Activated naive CD4-positive, alpha-beta T cell treated with anti-CD3 and anti-CD28 coated beads for 36 hours (primary cell): ENCODE results near the gene DCDC2B. TPM values are rescaled to one million over a fixed set of nuclear protein-coding genes. Genes with fewer than 3 reads are reported as not detected.
A peak's percentile ranks its signal among the peaks of the same experiment; 100 is the strongest.

ENCODE experiments used
- CTCF ChIA-PET: fragments of 350-600 bp; sonication (Branson Sonifier 250); formaldehyde crosslinking; loops from one replicate; lab custom pipeline; 2021; ENCODE audit warnings: antibody characterized with exemption; lab: Charles Lee
- DNase-seq: peaks from one replicate; pipeline ENCODE4 v3.0.0-alpha.2; 2020
- H3K27ac Mint-ChIP-seq: one replicate; pipeline ENCODE4 v1.8.0; 2021; ENCODE audit warnings: mild to moderate bottlenecking, mixed read lengths
- H3K27me3 Mint-ChIP-seq: one replicate; pipeline ENCODE4 v1.8.0; 2021; ENCODE audit warnings: low read depth, mixed read lengths
- H3K36me3 Mint-ChIP-seq: one replicate; pipeline ENCODE4 v1.8.0; 2021; ENCODE audit warnings: low read depth, mixed read lengths
- H3K4me1 Mint-ChIP-seq: one replicate; pipeline ENCODE4 v1.8.0; 2021; ENCODE audit warnings: low read depth, mixed read lengths
- H3K4me3 Mint-ChIP-seq: one replicate; pipeline ENCODE4 v1.8.0; 2021; ENCODE audit warnings: mild to moderate bottlenecking, moderate library complexity, mixed read lengths
- H3K9me3 Mint-ChIP-seq: one replicate; pipeline ENCODE4 v1.8.0; 2021; ENCODE audit warnings: mixed read lengths
- intact Hi-C: fragments of 100-400 bp; cut with micrococcal nuclease; formaldehyde crosslinking; loops from one replicate; pipeline ENCODE4 v1.15.1; 2023
- total RNA-seq, 2 experiments: library from RNA; stranded (reverse); gene quantifications; one replicate each; pipeline ENCODE4 v1.2.3, GENCODE V29; 2021

DCDC2B gene
- total RNA-seq, 2 experiments from 2014 or later, result not detected

DNA sequence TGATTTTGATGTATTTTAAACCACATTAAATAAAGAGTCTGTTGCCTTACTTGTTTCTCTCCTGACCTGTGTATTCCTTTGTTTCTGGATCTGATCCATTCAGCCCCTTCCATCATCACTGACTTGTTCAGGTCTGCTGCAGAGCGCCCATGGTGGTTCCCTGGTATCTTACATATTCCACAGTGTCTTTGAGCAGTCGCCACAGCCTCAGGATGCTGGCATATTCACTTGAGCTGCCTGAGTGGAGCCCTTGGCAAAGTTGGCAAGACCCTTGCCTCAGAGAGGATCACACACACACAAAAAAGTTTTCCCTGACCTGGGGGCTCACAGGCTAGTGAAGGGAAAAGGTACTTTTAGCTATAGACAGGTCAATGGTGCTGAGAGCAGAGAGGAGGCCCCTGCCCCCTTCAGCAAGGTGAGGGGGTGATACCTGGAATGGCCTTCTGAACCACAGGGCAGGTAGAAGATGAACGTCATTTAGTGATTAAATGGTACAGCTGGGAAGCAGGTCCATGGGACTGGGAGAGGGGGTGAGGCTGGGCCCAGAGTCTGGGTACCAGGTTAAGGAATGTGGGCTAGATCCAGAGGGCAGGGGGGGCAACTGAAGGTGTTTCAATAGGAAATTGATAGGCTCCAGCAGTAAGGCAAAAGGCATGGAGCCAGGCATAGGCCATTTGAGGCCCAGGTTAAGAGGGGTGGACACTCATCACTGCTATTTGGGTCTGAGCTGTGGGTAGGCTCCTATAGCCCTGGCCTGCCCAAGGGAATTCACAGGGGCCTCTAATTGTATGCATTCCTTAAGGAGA, 10.4 kb upstream of the DCDC2B start:
- intact Hi-C loops, result no loop called here
- Mint-ChIP-seq H3K4me1 (peaks cover 51% of the 10 kb centered on the region), H3K36me3 (peaks cover 25% of the 10 kb centered on the region), H3K27me3 (no peaks in the 10 kb centered on the region), H3K27ac (no peak overlapping the region), H3K4me3 (no peak overlapping the region), H3K9me3 (no peaks in the 10 kb centered on the region)
- CTCF ChIA-PET, result interaction anchor here (0.6 to 1.8 kb wide), 2 partner anchors 17 to 138 kb away, joined by 3 to 6 read pairs; partner anchors contain the start of gene MARCKSL1
- no peak for DNase-seq

DNA sequence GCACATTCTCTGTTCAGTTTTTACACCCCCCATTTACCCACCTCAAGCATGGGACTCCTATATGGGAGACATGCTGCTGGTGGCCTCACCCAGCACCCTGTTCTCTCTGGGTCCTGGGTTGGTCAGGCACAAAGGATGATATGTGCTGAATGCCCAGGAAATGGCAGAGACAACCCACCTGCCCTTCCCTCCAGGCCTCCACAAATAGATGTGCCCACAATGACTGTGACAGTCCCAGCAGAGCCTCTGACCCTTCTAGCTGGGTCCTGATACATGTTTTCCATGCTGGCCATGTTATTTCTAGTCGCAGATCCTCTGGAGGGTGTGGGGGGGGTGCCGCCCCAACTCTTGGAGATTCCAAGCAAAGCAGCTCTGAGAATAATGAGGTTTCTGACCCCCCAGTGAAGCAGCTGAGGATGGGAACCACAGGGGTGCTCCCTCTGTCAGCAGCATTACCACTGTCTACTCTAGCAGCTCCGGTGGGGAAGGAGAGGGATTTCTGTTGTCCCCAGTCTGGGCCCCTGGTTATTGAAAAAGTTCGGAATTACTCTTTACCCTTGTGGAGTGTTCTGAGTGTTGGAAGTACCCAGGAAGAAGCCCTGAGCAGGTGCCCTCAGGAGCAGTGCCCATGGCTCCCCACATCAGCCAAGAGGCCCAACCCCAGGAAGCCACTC, 9.7 kb upstream of the DCDC2B start:
- H3K27me3 Mint-ChIP-seq, result no peaks in the 10 kb centered on the region
- DNase-seq, result no peak
- CTCF ChIA-PET, result interaction anchor here (0.6 kb wide), 1 partner anchor 137 kb away, joined by 3 read pairs; the partner anchor contains the start of gene MARCKSL1
- no peak overlapping the region for H3K27ac Mint-ChIP-seq
- no peaks in the 10 kb centered on the region for H3K9me3 Mint-ChIP-seq
- H3K4me3 Mint-ChIP-seq, result no peak overlapping the region
- peaks cover 46% of the 10 kb centered on the region for H3K4me1 Mint-ChIP-seq
- intact Hi-C loops, result no loop called here
- peaks cover 19% of the 10 kb centered on the region for H3K36me3 Mint-ChIP-seq

DNA sequence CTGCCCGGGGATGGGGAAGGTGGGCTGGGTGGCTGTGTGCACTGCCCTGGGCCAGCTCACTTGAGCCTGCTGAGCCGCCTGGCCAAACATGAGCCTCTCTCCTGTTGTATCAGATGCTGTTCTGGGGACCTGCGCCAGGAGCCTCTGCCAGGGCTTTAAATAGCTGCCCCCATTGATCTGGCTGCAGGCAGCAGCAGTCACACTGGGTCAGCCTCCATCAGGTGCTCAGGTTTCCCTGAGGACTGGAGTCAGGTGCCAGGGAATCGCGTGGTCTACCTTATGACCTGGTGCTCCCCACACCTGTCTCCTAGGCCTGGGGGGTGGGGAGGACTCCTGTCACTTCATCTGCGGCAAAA, 9.2 kb upstream of the DCDC2B start:
- H3K9me3 Mint-ChIP-seq, result no peaks in the 10 kb centered on the region
- peaks cover 41% of the 10 kb centered on the region for H3K4me1 Mint-ChIP-seq
- H3K27ac Mint-ChIP-seq, result peak overlapping the region; percentile 88
- intact Hi-C loops, result loop anchor here (1.0 to 2.0 kb wide), 2 partner anchors 23 to 127 kb away; partner anchors contain the start of genes EIF3I, TMEM234 and TMEM39B
- DNase-seq, result no peak
- CTCF ChIA-PET, result interaction anchor here (1.9 kb wide), 1 partner anchor 17 kb away, joined by 5 read pairs; no protein-coding TSS in a partner anchor
- no peaks in the 10 kb centered on the region for H3K27me3 Mint-ChIP-seq
- H3K4me3 Mint-ChIP-seq, result peak overlapping the region; percentile 70
- peaks cover 14% of the 10 kb centered on the region for H3K36me3 Mint-ChIP-seq

DNA sequence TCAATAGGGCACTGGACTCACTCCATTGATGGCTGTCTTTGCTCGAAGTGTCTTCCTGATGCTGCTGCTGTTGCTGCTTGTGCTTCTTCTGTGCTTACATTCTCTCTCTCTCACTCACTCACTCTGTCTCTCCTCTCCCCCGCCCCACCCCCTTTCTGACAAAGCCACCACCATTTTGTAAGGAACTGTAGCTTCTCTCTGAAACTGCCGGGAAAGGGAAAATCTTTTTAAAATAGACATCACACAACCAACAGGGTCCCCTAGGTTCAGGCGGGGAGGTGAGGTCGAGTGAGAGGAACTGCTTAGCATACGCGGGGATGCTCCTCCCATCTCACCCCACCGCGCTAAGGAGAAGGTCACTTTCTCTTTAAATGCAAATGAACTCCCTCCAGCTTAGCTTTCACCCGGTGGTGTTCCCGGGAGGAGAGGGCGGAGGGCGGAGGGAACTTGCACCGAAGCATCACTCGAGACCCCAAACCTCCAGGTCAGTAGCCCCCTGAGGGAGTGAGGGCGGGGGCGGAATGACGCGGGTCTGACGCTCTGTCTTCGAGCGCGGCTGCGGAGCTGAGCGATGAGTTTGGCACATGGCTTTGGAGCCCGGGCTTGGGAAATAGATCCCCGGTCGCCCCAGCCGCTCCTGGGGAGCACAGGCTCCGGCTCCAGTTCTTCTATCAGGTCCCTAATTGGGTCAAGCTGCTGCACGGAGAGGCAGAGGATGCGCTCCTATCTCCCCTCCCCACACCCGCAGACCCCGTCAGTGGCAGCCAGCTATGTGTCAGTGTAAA, 8.5 kb upstream of the DCDC2B start, which contains the start of gene CCDC28B:
Gene CCDC28B, plus strand, starts transcription at position 370 of the 785 bp plus-strand sequence. CDS start 1,341 bp downstream, outside the sequence.
- intact Hi-C loops, result loop anchor here (1.0 to 2.0 kb wide), 5 partner anchors 21 to 128 kb away; partner anchors contain the start of genes EIF3I, TMEM234, TMEM39B and TXLNA
- Mint-ChIP-seq H3K4me1 (peaks cover 38% of the 10 kb centered on the region), H3K27ac (peak within 1 kb of the TSS; percentile 88), H3K27me3 (no peaks in the 10 kb centered on the region), H3K9me3 (no peaks in the 10 kb centered on the region), H3K36me3 (peaks cover 11% of the 10 kb centered on the region), H3K4me3 (peak within 1 kb of the TSS; percentile 70)
- peak; percentile 72 for DNase-seq
- CTCF ChIA-PET, result interaction anchor here (0.6 to 1.9 kb wide), 4 partner anchors 10 to 201 kb away, joined by 3 to 5 read pairs (median 4); partner anchors contain the start of gene TXLNA

DNA sequence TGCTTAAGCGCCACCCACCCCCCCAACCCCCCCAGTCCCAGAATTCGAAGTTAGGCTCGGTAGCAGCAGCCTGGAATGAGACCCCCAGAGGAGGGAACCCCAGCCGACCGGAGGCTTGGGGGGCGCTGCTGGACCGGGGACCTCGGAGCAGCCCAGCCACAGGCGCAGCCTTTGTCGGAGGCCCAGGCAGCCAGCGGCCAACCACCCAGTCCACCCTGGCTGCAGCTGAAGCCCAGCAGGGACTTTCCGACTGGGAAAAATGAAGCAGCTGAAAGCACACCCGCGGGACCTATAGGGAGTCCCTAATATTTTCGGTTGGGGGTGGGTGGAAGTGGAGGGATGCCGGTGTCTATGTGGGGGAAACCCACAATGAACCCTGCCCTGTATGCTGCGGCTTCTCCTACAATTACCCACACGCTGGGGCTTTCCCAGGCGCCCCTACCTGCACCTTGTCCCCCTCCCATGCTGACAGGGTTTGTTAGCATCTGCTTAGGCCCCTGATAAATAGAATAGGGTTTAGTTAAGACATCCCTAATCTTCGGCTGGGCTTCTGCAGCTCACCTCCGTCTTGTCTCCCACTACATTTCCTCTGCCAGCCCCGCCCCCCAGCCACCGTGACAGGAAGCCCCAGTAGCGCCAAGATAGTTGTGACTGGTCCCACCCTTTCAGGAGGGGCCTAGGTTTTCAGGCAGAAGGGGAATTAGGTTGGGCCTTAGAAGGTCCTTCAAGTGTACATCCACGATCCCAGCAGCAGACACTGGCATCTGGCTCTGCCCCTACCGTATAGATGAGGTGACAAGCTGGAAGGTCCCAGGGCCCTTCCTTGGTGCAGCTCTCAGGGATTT, 7.7 kb upstream of the DCDC2B start:
- Mint-ChIP-seq H3K27me3 (no peaks in the 10 kb centered on the region), H3K9me3 (no peaks in the 10 kb centered on the region), H3K4me1 (peaks cover 35% of the 10 kb centered on the region), H3K27ac (peak overlapping the region; percentile 85), H3K4me3 (peak overlapping the region; percentile 70), H3K36me3 (peaks cover 13% of the 10 kb centered on the region)
- DNase-seq, result peak; percentile 92
- CTCF ChIA-PET, result interaction anchor here (0.6 to 1.9 kb wide), 4 partner anchors 9 to 200 kb away, joined by 3 to 5 read pairs (median 4); partner anchors contain the start of gene TXLNA
- intact Hi-C loops, result loop anchor here (1.0 to 2.0 kb wide), 4 partner anchors 22 to 72 kb away; partner anchors contain the start of genes EIF3I, TMEM234 and TXLNA

DNA sequence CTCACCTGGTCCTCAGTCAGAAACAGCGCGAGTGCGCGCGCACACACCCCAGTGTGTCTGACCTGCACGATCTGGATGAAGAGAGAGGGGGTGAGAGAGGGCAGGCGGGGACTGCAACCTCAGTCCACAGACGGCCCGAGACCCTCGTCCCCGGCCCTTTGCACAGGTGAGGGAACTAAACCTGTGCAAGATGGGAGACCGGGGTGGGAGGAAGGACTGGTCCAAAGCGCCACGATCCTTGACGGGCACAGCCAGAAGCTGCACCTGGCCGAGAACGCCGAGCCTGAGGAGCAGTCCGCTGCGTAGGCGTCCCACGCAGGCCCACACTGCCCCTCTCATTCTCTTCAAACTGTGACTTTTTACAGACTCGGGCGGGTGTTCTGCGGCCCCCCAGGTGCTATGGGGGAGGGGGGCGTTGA, 3.9 kb upstream of the DCDC2B start:
- CTCF ChIA-PET, result interaction anchor here (3.5 kb wide), 1 partner anchor 11 kb away, joined by 27 read pairs; no protein-coding TSS in a partner anchor
- Mint-ChIP-seq H3K36me3 (peaks cover 15% of the 10 kb centered on the region), H3K9me3 (no peaks in the 10 kb centered on the region), H3K27ac (no peak overlapping the region), H3K4me3 (peak overlapping the region; percentile 90), H3K4me1 (peaks cover 32% of the 10 kb centered on the region), H3K27me3 (no peaks in the 10 kb centered on the region)
- no peak for DNase-seq
- intact Hi-C loops, result no loop called here

DNA sequence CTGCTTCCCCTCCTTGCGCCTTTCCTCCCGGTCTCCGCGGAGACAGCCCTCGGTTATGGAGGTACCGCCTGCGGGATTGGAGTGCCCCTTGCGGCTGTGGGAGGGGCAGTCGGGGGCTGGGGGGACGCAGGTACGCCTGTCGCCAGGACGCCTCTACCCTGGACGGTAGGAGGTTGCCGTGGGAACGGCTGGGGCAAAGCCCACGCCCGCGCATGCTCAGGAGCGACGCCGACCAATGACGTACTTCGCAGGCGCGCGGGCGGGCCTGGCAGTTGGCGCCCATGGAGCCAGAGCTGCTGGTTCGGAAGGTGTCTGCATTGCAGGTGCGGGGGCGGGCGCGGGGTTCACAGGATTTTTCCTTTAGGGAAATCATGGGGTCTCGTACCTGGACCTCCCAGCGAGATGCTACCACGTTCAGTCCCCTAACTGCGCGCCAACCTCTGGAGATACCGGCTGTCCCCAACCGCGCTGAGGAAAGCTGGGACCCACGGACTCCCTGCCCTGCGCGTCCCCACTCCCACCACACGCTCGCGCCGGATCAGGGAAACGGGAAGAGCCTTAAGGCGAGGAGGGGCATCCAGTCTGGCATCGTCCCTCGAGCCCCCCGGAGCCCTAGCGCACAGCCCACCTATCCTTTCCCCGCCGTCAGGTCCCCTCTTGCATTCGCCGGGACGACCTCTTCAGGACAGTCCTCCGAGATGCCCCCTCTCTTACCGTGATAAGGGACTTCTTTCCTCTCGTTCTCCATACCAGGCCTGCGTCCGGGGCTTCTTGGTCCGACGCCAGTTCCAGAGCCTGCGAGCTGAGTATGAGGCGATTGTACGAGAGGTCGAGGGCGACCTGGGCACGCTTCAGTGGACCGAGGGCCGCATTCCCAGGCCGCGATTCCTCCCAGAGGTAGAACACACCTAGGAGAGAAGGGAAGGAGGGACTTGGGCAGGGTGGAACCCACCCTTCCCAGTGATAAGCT, 3.2 kb upstream of the DCDC2B start, which contains the start of gene IQCC:
Gene IQCC, plus strand, starts transcription at position 271 of the 970 bp plus-strand sequence. Its CDS starts 11 bp downstream, at position 282.
- Mint-ChIP-seq H3K4me1 (peaks cover 26% of the 10 kb centered on the region), H3K36me3 (peaks cover 15% of the 10 kb centered on the region), H3K27me3 (no peaks in the 10 kb centered on the region), H3K9me3 (no peaks in the 10 kb centered on the region), H3K27ac (peak within 1 kb of the TSS; percentile 76), H3K4me3 (peak within 1 kb of the TSS; percentile 90)
- peak; percentile 90 for DNase-seq
- intact Hi-C loops, result no loop called here
- CTCF ChIA-PET, result interaction anchor here (1.0 to 3.5 kb wide), 3 partner anchors 10 to 43 kb away, joined by 3 to 27 read pairs (median 9); no protein-coding TSS in a partner anchor

DNA sequence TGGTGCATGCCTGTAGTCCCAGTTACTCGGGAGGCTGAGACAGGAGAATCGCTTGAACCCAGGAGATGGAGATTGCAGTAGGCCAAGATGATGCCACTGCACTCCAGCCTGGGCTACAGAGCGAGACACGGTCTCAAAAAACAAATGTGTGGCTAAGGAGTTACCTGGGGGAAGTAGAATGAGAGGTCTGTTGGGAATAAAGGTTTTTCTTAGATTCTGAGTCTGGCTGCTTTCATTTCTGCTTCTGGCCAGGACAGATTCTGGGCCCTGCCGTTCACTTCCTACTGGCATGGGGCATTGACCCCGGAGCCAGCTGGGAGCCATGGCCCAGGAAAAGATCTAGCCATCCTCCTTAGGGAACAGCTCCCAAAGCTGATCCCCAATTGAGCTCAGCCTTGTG, 420 bp upstream of the DCDC2B start:
- DNase-seq, result no peak
- no peak overlapping the region for H3K4me3 Mint-ChIP-seq
- peaks cover 12% of the 10 kb centered on the region for H3K4me1 Mint-ChIP-seq
- peaks cover 15% of the 10 kb centered on the region for H3K36me3 Mint-ChIP-seq
- no peak overlapping the region for H3K27ac Mint-ChIP-seq
- intact Hi-C loops, result no loop called here
- H3K9me3 Mint-ChIP-seq, result no peaks in the 10 kb centered on the region
- H3K27me3 Mint-ChIP-seq, result no peaks in the 10 kb centered on the region
- CTCF ChIA-PET, result interaction anchor here (1.3 kb wide), 1 partner anchor 8 kb away, joined by 3 read pairs; no protein-coding TSS in a partner anchor

DNA sequence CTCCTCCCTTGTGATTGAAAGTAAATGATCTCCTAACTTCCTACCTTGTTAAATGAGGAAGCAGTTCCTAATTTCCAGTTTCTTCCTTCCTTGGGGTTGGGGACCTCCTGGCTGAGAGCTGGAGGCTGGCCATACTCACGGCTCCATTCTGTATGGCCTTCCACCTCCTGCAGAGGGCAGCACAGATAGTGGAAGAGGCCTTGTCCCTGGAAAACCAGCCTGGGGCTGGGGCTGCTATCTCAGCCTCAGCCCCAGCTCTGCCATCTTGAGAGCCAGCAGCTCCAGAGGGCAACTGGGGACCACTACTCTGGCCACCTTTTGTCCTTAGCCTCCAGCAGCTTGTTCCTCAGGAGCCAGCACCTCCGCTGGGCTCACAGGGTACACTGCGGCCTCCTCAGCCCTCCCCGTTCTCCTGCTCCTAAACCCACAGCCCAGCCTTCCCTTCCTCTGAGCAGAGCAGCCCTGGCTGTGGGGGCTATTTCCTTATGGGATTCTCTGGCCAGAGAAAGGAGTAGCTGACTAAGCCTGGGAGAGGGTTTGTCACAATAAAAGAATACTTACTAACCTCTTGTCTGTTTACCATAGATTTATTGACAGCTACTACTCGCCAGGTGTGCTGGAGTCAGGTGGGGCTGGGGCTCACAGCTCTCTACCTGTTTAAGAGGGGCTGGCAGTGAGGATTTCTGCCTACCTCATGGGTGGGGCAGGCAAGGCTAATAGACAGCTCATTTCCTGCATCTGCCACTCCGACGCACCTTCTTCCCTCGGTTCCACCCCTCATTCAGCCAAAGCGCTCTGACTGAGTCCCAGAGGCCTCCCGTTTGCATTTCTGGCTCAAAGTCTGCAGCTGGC, 7.0 kb downstream of the DCDC2B start:
- no peak overlapping the region for H3K4me3 Mint-ChIP-seq
- no peaks in the 10 kb centered on the region for H3K27me3 Mint-ChIP-seq
- CTCF ChIA-PET, result interaction anchor here (0.6 to 3.7 kb wide), 60 partner anchors 7 to 407 kb away, joined by 3 to 42 read pairs (median 4); partner anchors contain the start of genes BSDC1, CCDC28B, DCDC2B and FAM167B
- H3K9me3 Mint-ChIP-seq, result no peaks in the 10 kb centered on the region
- H3K36me3 Mint-ChIP-seq, result no peaks in the 10 kb centered on the region
- intact Hi-C loops, result loop anchor here (1.0 to 5.0 kb wide), 3 partner anchors 74 to 198 kb away; partner anchors contain the start of genes FAM229A and TSSK3
- DNase-seq, result peak; percentile 77
- H3K27ac Mint-ChIP-seq, result no peak overlapping the region
- peaks cover 14% of the 10 kb centered on the region for H3K4me1 Mint-ChIP-seq
